Left kidney (tissue), 2 donors: ENCODE results near the gene UROC1. TPM values are rescaled to one million over a fixed set of nuclear protein-coding genes. Genes with fewer than 3 reads are reported as not detected.

Source experiments
- DNase-seq: peaks from one replicate; pipeline ENCODE4 v3.0.0-alpha.2; 2013
- polyA plus RNA-seq: library from polyadenylated mRNA; unstranded; fragments of 120-200 nt; gene quantifications from one replicate; pipeline ENCODE4 v1.2.1, GENCODE V29; 2013; ENCODE audit not compliant: insufficient read length

The UROC1 gene
- polyA plus RNA-seq, 1 donor, result 0.15 TPM

DNA sequence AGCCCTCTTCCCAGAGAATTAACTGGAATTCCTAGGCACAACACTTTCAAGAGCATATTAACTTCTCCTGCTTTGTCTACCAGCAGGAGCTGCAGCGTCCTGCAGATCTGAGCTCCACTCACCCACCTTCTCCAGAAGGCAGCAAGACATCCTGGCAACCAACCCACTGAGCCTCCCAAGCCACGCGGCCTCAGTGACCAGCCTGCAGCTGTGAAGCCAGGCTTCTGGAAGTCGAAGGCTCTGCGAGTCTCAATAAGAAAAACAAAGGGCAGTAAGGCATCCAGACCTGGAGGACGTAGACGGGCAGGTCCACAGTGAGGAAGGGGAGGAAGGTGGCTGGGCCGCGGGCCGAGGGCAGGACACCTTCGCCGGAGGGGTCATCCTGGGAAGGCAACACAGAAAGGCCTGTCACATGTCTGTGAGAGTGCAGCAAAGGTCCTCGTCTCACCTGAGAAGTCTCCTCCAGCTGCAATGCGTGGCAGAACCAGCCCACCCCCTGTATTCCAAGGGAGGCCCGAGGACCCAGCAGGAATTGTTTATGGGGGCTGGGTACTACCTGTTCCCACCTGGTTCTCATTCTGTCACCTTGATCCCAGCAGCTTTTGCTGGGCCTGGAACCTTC is 78.1 kb downstream of the UROC1 start:
- DNase-seq, result no peak

DNA sequence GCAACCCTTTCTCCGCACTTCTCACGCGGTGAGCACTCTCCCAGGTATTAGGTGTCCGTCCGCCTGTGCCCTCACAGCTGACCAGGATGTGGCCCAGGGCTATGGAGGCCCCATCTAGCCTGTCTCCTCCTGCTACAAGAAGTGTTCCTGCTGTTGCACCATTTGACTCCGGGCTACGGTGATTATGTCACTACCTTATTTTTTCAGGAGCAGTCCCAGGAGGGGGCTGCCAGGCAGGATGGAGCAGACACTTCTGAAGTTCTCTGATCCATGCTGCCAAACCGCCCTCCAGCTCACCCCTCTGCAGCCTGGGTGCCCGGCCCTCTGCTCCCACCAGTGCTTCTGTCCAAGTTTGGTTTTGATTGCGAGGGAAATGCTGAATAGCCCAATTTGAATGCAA is 78.8 kb downstream of the UROC1 start:
- DNase-seq, result no peak

DNA sequence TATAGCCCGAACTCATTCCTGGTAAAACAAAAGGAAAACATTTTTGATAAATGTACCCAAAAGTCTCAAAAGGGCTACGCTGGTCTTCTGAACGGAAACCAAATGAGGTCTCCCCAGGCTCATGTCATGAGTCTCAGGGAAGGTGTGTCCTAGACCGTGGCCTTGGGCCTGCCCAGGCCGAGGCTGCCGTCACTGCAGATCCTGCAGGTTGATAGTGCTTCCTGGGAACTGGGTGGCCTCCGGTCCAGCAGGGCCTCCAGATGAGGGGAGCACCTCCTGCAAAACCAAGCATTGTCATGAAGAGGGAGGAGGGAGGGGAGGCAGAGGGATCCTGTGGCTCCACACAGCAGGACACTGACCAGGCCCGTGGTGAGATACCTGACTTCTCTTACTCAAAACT is 79.4 kb downstream of the UROC1 start:
- no peak for DNase-seq

DNA sequence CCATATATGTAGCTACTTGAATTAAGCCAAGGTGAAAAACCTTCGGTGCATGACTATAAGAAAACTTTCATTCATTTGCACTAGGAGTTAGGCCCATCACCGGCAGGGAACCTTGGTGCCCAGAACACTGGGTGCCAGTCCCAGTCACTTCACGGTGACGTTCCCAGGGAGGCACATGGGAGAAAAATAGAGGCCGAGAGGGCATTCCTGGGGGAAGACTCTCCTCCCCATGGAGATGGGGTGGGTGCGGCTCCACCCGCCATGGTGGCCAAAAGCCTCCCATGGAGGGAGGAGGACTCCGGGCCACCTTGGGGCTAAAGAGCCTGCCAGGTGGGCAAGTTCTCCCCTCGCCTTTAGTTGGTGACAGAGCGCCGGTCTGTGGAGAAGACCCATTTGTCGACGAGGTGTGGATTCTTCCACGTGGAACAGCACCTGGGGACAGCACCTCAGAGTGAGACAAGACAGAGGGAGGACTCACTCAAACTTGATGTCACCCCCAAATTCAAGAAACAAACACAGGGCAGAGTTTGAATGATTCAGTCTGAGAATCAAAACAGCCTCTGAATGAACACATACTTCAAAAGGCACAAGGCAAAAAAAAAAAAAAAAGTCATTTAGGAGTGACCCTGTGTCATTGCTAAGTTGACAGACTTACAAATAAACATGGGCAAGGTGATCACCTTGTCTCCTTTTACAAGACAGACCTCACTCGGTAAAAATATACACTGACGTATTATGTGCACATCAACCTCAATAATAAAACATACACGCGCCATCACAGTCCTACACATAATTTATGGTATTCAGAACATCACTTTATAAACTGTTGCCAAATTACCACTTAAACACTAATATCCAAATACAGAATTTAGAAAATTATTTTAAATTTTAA is 80.5 kb downstream of the UROC1 start:
- DNase-seq, result no peak

DNA sequence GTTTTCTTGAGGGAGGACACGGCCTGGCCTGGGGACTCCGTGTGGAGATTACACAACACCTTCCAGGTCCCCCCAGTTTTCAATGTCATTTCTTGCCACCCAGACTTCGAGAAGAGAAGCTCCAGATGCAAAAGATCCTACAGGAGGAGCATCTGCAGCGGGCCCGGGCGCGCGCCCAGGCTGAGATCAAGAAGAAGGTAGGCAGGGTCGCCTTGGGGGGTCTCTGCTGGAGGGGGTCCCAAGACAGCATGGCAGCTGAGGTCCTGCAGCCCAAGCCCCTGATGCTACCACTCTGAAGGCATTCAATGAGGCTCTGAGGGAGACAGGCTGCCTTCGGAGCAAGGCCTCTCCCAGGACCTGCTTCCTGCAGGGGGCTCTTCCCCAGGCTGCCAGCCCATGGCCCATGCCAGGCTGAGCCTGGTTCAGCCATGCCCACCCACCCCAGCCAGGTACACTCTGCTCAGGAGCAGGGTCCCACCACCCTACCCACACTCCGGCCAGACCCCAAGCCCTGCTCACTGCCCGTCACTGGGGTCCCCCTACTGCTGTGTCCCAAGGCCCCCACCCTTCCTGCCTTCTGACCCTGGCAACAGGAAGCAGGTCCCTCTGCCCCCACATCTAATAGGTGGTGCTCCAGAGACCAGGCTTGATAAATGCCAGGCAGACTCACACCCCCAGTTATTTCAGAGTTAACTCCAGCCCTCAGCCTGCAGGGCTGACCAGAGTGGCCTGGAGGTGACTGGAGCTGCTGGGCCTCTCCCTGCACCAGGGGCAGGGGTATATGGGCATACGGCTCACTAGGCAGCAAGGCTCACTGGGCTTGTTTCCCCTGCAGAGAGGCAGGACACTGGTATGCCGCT is 81.9 kb downstream of the UROC1 start:
- DNase-seq, result no peak

DNA sequence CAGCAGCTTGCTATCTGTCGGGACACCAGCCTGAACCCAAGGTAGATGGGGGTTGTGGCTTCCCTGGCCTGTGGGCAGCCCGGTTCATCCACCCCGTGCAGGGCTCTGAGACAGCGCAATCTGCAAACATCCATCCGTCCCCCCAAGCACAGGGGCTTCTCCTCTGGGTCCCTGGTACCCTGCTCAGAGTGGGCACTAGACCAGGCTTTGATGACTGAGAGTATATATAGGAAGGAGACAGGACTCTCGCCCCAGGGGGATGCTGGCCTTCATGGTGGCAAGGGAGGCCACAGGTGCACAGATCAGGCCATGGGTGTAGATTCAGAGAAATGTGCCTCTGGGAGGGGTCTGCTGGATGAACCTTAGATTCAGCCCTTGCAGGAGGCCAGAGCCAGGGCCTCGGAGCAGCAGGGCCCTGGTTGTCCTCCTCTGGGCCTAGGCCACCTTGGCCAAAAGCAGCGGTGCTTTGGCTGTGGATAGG is 82.6 kb downstream of the UROC1 start:
- DNase-seq, result no peak

DNA sequence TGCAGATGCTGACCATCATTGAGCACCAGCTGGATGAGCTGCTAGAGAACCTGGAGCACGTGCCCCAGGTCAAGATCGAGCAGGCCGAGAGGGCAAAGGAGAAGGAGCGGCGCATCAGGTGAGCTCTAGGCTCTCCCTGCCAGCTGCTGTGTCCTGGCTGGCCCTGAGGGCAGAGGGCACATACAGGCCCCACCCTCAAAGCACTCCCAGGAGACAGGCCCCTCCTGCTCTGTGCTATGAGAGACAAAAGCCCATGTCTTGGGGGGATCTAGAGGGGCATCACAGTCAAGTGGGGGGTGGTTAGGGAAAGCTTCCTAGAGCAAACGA is 83.3 kb downstream of the UROC1 start:
- no peak for DNase-seq

DNA sequence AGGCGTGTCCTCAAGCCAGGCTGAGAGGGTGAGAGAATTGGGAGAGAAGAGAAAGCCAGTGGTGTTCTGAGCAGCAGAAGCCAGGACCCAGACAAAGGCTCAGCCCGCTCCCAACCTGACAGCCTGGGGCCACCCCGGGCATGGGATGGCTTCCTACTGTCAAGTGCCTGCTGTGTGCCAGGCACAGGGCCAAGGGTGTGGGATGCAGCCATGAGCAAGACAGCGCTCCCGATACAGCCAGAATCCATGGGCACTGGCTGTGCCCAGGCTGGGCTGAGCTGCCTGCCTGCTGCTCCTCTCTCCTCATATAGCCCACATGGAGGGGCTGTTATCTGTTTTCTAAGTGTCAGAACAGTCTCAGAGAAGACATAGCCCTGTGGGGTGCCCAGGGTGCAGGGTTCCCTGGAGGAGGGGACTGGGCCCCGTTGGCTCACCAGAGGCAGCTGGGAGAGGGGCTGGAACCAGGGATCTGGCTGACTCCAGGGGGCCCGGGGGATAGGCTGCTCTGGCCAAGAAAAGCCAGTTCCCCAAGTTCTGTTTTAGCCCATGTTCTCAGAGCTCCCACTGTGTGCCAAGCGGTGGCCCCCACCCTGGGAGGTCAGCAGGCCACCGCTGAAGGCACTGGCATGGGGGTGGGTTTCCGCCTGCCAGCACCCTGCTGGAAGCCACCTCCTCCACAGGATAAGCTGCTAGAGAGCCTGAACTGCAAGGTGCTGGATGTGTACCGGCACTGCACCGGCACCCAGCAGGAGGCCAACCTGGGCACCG is 83.9 kb downstream of the UROC1 start:
- DNase-seq, result no peak

DNA sequence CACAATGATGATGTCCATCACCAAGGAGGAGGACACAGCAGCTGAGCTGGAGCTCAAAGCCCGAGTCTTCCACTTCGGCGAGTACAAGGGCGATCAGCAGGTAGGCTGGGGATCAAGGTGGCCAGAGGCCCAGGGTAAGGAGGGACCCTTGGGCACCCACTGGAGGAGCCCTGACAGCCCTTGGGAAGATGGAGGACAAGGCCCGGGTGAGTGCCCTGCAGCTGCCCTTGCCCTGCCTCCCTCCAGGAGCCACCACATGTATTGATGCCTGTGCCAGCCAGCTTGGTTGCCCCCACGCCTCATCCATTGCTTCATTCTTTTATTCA is 84.5 kb downstream of the UROC1 start:
- no peak for DNase-seq

DNA sequence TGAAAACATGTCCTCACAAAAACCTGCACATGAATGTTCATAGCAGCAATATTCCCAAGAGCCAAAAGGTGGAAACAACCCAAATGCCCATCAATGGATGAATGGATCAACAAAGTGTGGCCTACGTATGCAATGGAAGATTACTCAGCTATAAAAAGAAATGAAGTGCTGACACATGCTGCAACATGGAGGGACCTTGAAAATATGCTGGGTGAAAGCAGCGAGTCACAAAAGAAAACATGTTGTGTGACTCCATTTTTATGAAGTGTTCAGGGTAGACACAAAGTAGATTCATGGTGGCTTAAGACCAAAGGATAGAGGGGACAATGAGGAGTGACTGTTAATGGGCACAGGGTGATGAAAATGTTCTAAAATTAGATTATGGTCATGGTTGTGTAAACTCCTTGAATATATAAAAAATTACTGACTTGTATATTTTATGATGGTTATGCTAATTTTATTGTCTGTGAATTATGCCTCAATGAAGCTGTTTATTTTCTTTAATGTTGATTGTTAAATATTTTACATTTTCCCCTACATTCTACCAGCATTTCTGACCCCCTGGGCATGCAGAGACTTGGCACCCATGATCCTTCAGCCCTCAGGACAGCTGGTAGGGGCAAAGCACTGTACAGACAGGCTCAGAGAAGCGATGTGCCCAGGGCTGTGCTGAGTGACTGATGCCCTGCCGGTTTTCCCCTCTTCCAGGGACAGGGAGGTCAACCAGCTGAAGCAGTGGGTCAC is 85.0 kb downstream of the UROC1 start:
- no peak for DNase-seq

Other genes with a start within 250 kb of the UROC1 start
- 11.3 TPM for gene KLF15, start 160.4 kb downstream of the UROC1 start, polyA plus RNA-seq
- gene CFAP100, start 122.9 kb downstream of the UROC1 start, polyA plus RNA-seq, result 1.7 TPM
- 43.0 TPM for gene ZXDC, start 41.9 kb downstream of the UROC1 start, polyA plus RNA-seq
- gene CHST13, start 6.4 kb upstream of the UROC1 start, polyA plus RNA-seq, result 3.5 TPM
- 0.10 TPM for gene C3orf22, start 41.2 kb upstream of the UROC1 start, polyA plus RNA-seq
- 22.0 TPM for gene TXNRD3, start 137.4 kb upstream of the UROC1 start, polyA plus RNA-seq
- gene CHCHD6, start 186.5 kb upstream of the UROC1 start, polyA plus RNA-seq, result 15.8 TPM